Muscle of back (tissue), 11 donors: ENCODE data around the gene ZBTB16. TPM values are rescaled to one million over a fixed set of nuclear protein-coding genes. Genes with fewer than 3 reads are reported as not detected.

Experiments
- DNase-seq, 3 donors: peaks; one replicate each; pipeline versions ENCODE4 v3.0.0 to v3.0.0-alpha.2; 2013
- polyA plus RNA-seq, 10 donors: library from polyadenylated mRNA; unstranded; fragments of 120-200 nt; gene quantifications; one replicate each; pipeline ENCODE4 v1.2.1, GENCODE V29; 2013; ENCODE audit not compliant: insufficient read length in 10 of 10

Gene ZBTB16
- polyA plus RNA-seq, 10 donors = 3.2 to 10.1 (median 5.9) TPM

GRCh38 chr11:114182471-114183043 lies 123.0 kb downstream of the ZBTB16 start:
- peak in 1 of 3 donors; percentile 84 for DNase-seq

GRCh38 chr11:114183044-114183511 lies 123.6 kb downstream of the ZBTB16 start:
- DNase-seq = peak in 1 of 3 donors; percentile 82

DNA sequence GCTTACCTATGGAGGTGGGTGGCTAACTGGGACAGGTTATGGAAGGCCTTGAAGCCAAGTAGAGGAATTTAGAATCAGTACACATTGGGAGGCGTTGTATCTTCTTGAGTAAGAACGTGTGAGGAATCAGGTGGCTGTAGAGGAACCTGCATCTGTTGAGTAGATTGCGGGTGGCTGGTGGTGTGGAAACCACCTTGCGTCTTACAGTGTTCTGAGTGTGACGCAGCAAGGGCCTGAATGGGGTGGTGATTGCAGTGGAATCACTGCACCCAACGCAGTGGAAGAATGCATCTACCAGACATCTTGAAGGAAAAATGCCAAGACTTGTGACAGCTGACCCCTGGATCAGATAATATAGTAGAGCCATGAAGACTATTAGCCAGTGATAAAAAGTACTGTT lies 125.9 kb downstream of the ZBTB16 start:
- no peak for DNase-seq

GRCh38 chr11:114187173-114187572 lies 127.7 kb downstream of the ZBTB16 start:
- no peak for DNase-seq

DNA sequence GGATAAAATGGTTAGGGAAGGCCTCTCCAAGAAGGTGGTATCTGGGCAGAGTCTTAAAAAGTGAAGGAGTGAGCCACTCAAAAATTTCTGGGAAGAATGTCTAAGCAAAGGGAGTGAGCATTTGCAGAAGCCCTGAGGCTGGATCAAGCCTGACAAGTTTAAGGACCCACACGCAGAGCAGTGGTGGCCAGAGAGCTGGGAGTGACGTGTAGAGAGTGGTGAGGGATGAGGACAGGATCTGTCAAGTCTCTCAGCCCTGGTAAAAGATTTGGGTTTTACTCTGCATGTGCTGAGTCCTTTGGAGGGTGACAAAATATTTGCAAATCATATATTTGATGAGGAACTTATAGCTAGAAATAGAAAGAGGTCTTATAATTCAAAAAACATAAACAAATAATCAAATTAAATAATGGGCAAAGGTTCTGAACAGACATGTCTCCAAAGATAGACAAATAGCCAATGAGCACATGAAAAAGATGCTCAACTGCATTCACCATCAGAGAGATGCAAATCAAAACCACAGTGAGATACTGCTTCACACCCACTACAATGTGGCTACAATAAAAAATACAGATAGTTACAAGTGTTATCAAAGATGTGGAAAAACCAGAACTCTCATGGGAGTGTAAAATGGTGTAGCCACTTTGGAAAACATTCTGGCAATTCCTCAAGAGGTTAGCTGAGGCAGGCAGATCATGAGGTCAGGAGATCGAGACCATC lies 129.5 kb downstream of the ZBTB16 start:
- no peak for DNase-seq

GRCh38 chr11:114190630-114191029 lies 131.1 kb downstream of the ZBTB16 start:
- DNase-seq = no peak

- DNase-seq = no peak
Observed at GRCh38 chr11:114191893-114192292, 132.4 kb downstream of the ZBTB16 start.

DNA sequence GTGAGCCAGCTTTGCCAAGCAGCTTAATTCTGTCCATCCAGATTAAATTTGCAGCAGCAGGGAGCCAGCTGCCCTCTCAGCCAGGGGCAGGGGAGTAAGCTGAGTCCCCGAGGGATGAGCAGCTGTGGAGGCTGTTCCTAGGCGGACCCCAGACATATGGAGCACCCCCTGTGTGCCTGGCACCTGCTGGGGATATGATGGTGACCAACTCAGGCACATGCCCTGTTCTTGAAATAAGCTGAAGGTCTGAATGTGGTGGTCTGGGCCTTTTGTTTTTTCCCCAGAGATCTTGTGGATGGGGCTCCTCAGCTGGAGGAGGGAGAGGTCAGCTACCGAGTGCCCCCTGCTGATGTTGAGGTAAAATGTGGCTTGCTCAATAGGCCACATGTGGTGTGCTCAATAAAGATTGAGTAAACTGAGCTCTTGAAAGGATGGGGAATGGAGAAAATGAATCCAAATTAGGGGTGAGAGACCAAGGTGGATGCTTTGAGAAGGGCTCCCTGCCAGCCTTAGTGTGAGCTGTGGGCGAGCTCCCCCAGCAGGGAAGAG lies 133.4 kb downstream of the ZBTB16 start:
- no peak for DNase-seq

DNA sequence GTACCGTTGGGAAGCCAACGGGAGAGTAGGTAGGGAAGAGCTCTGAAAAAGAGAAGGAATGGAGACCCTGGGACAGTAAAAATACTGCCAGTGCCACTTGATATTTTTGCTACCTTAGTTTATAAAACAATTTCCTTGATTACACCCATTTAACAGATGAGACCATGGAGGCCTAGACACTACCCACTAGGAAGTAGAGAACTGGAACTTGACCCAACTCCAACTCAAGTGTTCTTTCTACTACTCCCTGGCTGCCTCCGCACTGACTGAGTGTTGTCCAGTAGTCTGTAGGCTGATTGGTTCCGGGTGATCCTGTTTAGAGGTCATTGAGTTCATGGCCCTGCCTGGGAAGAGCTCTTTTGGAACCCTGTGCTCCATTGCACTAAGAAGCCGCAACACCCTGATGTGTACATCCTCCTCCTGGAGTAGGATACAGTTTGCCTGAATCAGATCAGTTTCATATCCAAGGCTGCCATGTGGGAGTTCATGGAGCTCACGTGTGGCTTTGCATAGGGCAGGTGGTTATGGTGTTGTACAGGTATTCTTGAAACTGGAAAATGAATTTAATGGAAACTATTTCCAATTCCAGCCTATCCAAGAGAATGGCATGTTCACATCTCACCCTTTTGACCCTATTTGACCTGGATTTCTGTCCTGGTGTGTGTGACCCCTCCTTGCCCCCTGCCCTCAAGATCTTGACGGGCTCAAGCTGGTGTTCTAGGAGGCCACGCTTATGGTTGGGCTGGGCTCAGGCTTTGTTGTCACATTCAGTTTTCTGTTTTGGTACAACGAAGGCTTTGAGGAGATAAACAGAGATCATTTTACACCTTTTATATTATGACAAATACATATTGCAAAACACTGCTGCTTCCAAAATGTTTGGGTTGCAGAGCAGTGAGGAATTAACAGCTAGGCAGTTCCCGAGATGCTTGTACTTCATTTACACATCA lies 134.5 kb downstream of the ZBTB16 start:
- no peak for DNase-seq

DNA sequence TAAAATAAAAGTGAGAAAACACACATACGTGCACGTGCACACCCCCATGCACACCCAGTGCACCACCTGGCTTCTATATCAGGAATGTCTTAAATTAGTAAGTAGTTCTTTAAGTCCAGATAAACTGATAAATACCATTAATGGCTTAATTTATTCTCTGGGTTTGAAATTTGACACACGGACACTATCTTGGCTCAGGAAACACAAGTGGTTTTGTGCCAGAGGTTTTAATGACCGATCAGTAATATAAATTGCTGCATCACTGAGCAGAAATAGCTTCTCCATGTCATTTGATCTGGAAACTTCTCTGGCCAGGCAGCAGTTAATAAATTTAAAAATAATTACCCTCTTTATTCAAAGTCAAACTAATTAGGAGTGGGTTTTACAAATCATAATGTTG lies 135.2 kb downstream of the ZBTB16 start:
- DNase-seq = no peak

DNA sequence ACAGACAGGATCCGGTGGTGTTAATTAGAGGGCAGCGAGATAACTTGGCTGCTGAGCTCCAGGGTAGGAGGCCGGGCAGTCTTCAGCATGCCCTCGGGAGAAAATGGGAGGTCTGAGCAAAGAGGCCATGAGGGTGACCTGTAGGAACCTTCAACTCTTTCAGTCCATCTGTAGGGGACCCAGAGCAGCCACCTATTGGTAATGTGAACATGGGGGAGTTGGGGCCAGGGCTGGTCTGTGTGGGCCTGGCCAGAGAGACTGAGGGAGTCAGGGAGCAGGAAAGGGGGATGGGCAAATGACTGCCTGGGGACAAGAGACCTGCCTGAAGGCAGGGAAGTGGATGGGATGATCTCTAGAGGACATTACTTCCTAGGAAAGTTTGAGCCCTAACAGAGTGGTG lies 135.6 kb downstream of the ZBTB16 start:
- no peak for DNase-seq

- no peak for DNase-seq
Observed at GRCh38 chr11:114195981-114196731, 136.6 kb downstream of the ZBTB16 start.

- DNase-seq = peak; percentile 50 to 85 (median 61)
Observed at GRCh38 chr11:114196997-114197703, 137.6 kb downstream of the ZBTB16 start.

DNA sequence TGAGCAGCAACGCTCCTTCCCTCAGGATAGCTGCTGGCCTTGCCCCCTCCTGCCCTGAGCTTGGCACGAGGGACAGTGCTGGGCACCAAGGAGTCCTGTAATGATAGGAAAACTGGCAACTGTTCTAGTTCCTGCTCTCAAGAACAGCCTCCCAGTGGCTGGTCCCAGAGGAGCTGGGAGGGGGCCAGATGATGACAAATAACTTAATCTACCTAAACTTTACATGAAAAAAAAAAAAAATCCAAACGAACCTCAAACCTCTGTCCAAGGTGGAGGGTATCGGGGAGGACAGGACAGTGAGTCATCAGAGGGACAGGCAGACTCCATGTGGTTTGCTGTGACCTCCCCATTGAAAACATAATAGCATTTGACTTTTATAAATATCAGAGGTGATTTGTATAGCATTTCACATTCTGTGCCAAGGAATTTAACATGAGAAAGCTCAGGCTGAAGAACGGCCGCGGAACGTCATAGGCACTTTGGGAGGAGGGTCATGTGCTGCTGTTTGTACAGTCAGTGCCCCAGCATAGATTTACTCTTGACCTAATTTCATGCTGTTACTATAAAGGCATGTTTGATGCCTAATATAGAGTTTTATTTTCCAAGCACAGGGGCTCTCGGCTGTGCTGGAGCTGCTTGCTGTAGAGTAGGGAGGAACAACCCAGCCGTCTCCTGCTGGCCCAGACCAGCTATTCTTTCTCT lies 138.4 kb downstream of the ZBTB16 start:
- peak; percentile 85 to 93 (median 89) for DNase-seq

- no peak for DNase-seq
Observed at GRCh38 chr11:114199051-114199450, 139.5 kb downstream of the ZBTB16 start.

DNA sequence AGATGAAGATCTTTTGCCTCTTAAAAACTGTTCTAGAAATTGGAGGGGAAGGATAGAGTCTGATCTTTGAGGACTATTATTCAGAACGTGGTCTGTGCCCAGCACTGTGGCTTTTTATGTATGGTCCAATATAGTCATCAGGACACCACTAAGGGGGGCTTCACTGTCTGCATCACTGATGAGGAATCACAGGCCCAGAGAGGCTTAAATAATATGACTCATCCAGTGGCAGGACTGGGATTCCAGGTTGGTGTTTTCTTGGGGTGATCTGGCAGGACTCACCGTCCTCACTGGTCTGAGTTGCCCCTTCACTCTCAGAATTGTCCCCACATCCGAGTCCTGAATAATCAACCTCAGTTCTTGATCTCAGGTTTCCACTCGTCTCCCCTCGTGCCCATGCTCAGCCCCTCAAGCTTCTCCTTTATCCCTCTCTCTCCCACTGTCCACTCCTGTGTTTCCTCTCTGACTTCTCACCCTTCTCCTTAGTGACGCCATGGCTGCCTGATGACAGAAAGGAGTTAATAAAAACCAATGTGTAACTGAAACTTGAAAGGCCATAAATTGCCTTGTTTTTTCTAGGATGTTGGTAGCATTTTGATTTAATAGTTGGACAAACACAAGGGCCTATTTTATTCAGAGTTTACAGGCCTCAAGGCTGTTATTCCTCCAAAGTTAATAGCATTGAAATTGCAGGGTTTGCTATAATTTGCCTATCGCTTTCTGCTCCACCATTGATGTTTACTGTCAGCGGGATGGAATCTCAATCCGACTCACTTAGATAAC lies 141.0 kb downstream of the ZBTB16 start:
- no peak for DNase-seq

DNA sequence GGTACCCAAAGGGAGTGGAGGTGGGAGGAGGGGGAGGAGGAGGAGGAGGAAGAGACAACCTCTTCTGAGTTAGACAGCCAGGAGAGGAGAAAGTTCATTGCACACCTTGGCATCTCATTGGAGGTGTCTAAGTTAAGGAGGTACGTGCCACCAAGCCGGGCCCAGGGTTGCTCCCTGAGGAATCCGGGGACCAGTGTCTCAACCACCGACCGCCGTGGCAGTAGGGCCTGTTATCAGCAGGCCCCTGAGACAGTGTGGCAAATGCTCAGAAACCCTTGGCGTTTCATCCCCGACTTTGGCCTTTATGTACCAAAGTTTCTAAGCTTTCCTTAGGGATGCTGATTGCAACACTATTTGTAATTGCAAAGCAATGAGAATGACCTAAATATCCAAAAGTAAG lies 141.7 kb downstream of the ZBTB16 start:
- no peak for DNase-seq

- DNase-seq = no peak
Observed at GRCh38 chr11:114202011-114202609, 142.6 kb downstream of the ZBTB16 start.

DNA sequence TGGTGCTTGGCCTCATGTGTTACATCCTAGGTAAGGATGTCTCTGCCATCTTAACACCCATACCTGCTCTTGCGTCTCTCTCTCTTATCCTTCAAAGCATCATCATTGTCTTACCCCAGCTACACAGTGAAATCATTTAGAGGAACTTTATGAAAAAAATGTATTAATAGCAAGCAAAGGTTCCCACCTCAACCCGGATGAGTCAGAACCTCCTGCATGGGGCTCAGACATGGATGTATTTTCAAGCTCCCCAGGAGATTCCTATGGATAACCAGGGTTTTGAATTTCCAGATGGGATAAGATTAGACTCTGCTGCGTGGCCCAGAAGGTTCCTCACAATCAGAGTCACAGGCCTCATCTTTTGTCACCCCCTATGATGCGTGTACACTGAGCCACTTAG lies 147.6 kb downstream of the ZBTB16 start:
- DNase-seq = no peak
